ENCODE results near the gene LGALS12. TPM values are rescaled to one million over a fixed set of nuclear protein-coding genes. Genes with fewer than 3 reads are reported as not detected.
A peak's percentile ranks its signal among the peaks of the same experiment; 100 is the strongest.

LGALS12 gene
- total and polyA plus RNA-seq, 2 of the 13 experiments (the other 11 are each of a cell fraction or from before 2014, with no cell fraction given): not detected

GRCh38 chr11:63536669-63537292 lies 30.9 kb downstream of the LGALS12 start, which contains the start of gene PLAAT4:
TSS of gene PLAAT4 (plus strand) at chr11:63536808. CDS start at chr11:63536869, 61 bp downstream.
- no TSS peak for BruUV-seq (replicated peaks)
- Histone ChIP-seq H3K4me3 (replicated peaks in 1 of 3; ENCODE audit: insufficient read depth in 1 of 3, low read depth in 2 of 3, low read length in 3 of 3) (peak within 1 kb of the TSS; percentile 5 to 51 (median 47); a peak in 5 of 6 replicates), H4K20me1 (ENCODE audit: insufficient read depth, low read length) (no peaks in the 10 kb centered on the region), H3K4me1 (ENCODE audit: insufficient read depth, low read length) (peaks cover 19% of the 10 kb centered on the region), H3K79me2 (ENCODE audit: insufficient read depth, low read length) (no peaks in the 10 kb centered on the region), H3K27ac (ENCODE audit: extremely low read length, insufficient read depth, low read length) (no peak within 1 kb of the TSS), H3K36me3 (replicated peaks in 1 of 2; ENCODE audit: control insufficient read depth in 1 of 2, insufficient read depth in 2 of 2, low read length in 2 of 2) (no peaks in the 10 kb centered on the region), H3K4me2 (ENCODE audit: low read depth, low read length) (peak within 1 kb of the TSS; percentile 86), H3K27me3 (ENCODE audit: control insufficient read depth in 1 of 2, insufficient read depth in 2 of 2, low read length in 2 of 2) (peaks cover 0 to 17% of the 10 kb centered on the region in 2 experiments; a peak in 2 of 5 replicates), H3K9ac (ENCODE audit: insufficient read depth, low read depth, low read length) (no peak within 1 kb of the TSS), H3K9me3 (ENCODE audit: low read length) (no peaks in the 10 kb centered on the region), H2AFZ (ENCODE audit: low read length) (peak within 1 kb of the TSS; percentile 20)
- TF ChIP-seq MIXL1 (CRISPR knock-in tag; IDR thresholded peaks at IDR 0.05): 0 out of 2 replicates have a peak, but pooled peaks have one; percentile 15
- 0 out of 2 replicates have a peak, but pooled peaks have one; percentile 15 for TF ChIP-seq SALL1 (CRISPR knock-in tag; IDR thresholded peaks at IDR 0.05)
- TF ChIP-seq ZFP1 (CRISPR knock-in tag; IDR thresholded peaks at IDR 0.05): no peak
- 0 out of 2 replicates have a peak, but pooled peaks have one; percentile 32 for TF ChIP-seq ZNF800 (CRISPR knock-in tag; IDR thresholded peaks at IDR 0.05)
- peak; percentile 42 for TF ChIP-seq CTCF (CRISPR knock-in tag; IDR thresholded peaks at IDR 0.05)
- peak; percentile 58; the same call in 1 of the 2 replicates for TF ChIP-seq ZNF263 (CRISPR knock-in tag; IDR thresholded peaks at IDR 0.05)
- peak; percentile 57; the same call in 1 of the 2 replicates for TF ChIP-seq IRF2 (CRISPR knock-in tag; IDR thresholded peaks at IDR 0.05)
- peak; percentile 32; the same call in 1 of the 2 replicates for TF ChIP-seq ZNF687 (CRISPR knock-in tag; IDR thresholded peaks at IDR 0.05)
- 0 out of 2 replicates have a peak, but pooled peaks have one; percentile 27 for TF ChIP-seq ZFX (CRISPR knock-in tag; IDR thresholded peaks at IDR 0.05; ENCODE audit: low read depth)
- no peak for TF ChIP-seq HCFC1 (IDR thresholded peaks at IDR 0.05; ENCODE audit: low read depth, low read length)
- TF ChIP-seq MATR3 (CRISPR knock-in tag; IDR thresholded peaks at IDR 0.05): no peak
- in situ Hi-C loops (cut with HindIII; ENCODE audit: extremely low pct_ligation_motif_present, low pct_unique_long_range_greater_than_20kb): no loop called here
- 5% methylated on average over 5 of the region's 10 CpGs for whole genome bisulfite sequencing (ENCODE audit: low lambda C conversion rate)
- DNase-seq (ENCODE audit: low spot score) (peak; percentile 16), FAIRE-seq (no peak), ATAC-seq (peak; percentile 82)
- intact Hi-C loops (cut with micrococcal nuclease; ENCODE audit: unreplicated experiment): no loop called here
- CTCF ChIA-PET (ENCODE audit: low intra/inter-chr PET ratio, low total read pairs): no interaction called here
- POLR2A ChIA-PET: interaction anchor here (0.6 kb wide), 1 partner anchor 27 kb away, joined by 3 read pairs; no protein-coding TSS in a partner anchor
